A549 (cell line): Measurements from ENCODE around the gene SETD1B. TPM values are rescaled to one million over a fixed set of nuclear protein-coding genes. Genes with fewer than 3 reads are reported as not detected.

Source experiments
- ATAC-seq, 2 experiments: fragments of 200-7000 bp in 1 of 2; fragments of >200 bp in 1 of 2; cut with Nextera tagmentation in 1 of 2; cut with Tn5 transposase in 1 of 2; 3 replicates each; pipeline versions ENCODE4 v1.8.0 to v1.9.1; 2018 to 2020; ENCODE audit warnings: mild to moderate bottlenecking in 1 of 2, moderate library complexity in 1 of 2
- CTCF ChIA-PET: fragments of 300-600 bp; sonication (Branson Sonifier 250); formaldehyde crosslinking; extraction: SDS; loops from one replicate; lab custom pipeline; 2021; ENCODE audit warnings: antibody characterized with exemption, inconsistent platforms; lab: Yijun Ruan, JAX
- POLR2A ChIA-PET: fragments of 350-600 bp; formaldehyde crosslinking; extraction: SDS; loops from one replicate; lab custom pipeline; 2021; ENCODE audit warnings: antibody characterized with exemption, inconsistent platforms; lab: Yijun Ruan, JAX
- DNase-seq, 2 experiments: peaks; one replicate each; pipeline versions ENCODE4 v3.0.0 to v3.0.0-alpha.2; 2011 to 2016; ENCODE audit warnings: low read depth in 1 of 2, low spot score in 1 of 2
- FAIRE-seq: peaks from 2 replicates; lab custom pipeline; 2011; peaks lifted over from hg19 to GRCh38; lab: Jason Lieb, UNC
- H3K27ac ChIP-seq, 2 experiments: fragments of >200 bp; sonication (Bioruptor Twin); formaldehyde crosslinking; 3 replicates each; pipeline ENCODE4 v1.5.1; 2016 to 2017
- H3K4me1 ChIP-seq: fragments of >200 bp; sonication (Bioruptor Twin); formaldehyde crosslinking; 3 replicates; pipeline ENCODE4 v1.6.1; 2016
- H3K4me2 ChIP-seq: fragments of >200 bp; sonication (Bioruptor Twin); formaldehyde crosslinking; 3 replicates; pipeline ENCODE4 v1.6.1; 2016
- H3K4me3 ChIP-seq: fragments of >200 bp; sonication (Bioruptor Twin); formaldehyde crosslinking; 3 replicates; pipeline ENCODE4 v1.5.1; 2016
- H3K9me3 ChIP-seq: fragments of >200 bp; sonication (Bioruptor Twin); formaldehyde crosslinking; 3 replicates; pipeline ENCODE4 v1.6.1; 2016
- ATOH8 ChIP-seq: fragments of 250-450 bp; sonication (Bioruptor Pico); IDR thresholded peaks from 2 replicates; pipeline ENCODE4 v1.5.0; 2020; ENCODE audit warnings: low read depth, mild to moderate bottlenecking, moderate library complexity
- BHLHE40 ChIP-seq: IDR thresholded peaks from 2 replicates; pipeline ENCODE4 v1.6.1; 2012; ENCODE audit warnings: low read depth, low read length, inconsistent platforms
- CTCF ChIP-seq: fragments of >200 bp; sonication (Bioruptor Twin); formaldehyde crosslinking; IDR thresholded peaks from 3 replicates; pipeline ENCODE4 v1.5.1; 2016
- EHF ChIP-seq: fragments of 250-450 bp; sonication (Bioruptor Pico); IDR thresholded peaks from 2 replicates; pipeline ENCODE4 v1.5.0; 2020; ENCODE audit warnings: mild to moderate bottlenecking
- EHMT2 ChIP-seq: fragments of 200-600 bp; sonication (generic); IDR thresholded peaks from 2 replicates; pipeline ENCODE4 v1.6.1; 2016; ENCODE audit warnings: antibody characterized with exemption, low read depth, mild to moderate bottlenecking, moderate library complexity
- FOSL2 ChIP-seq, 2 experiments: fragments of 450-650 bp in 1 of 2; fragments of >200 bp in 1 of 2; sonication (Bioruptor Twin) in 1 of 2; formaldehyde crosslinking; IDR thresholded peaks; 2 replicates each; pipeline versions ENCODE4 v1.5.0 to v1.6.1; 2016 to 2020; ENCODE audit warnings: mild to moderate bottlenecking in 1 of 2, moderate library complexity in 1 of 2
- HDAC2 ChIP-seq: fragments of 200-600 bp; sonication (generic); IDR thresholded peaks from 2 replicates; pipeline ENCODE4 v1.6.1; 2016
- HEYL ChIP-seq: fragments of 250-450 bp; sonication (Bioruptor Pico); IDR thresholded peaks from 2 replicates; pipeline ENCODE4 v1.8.0; 2021; ENCODE audit warnings: mild to moderate bottlenecking, moderate library complexity
- HMGXB4 ChIP-seq: fragments of 250-450 bp; sonication (Bioruptor Pico); IDR thresholded peaks from 2 replicates; pipeline ENCODE4 v1.5.0; 2021; ENCODE audit warnings: mild to moderate bottlenecking, moderate library complexity, borderline replicate concordance
- HOXB13 ChIP-seq: fragments of 250-450 bp; sonication (Bioruptor Pico); IDR thresholded peaks from 2 replicates; pipeline ENCODE4 v1.5.0; 2020; ENCODE audit warnings: low read depth, mild to moderate bottlenecking, moderate library complexity
- MAZ ChIP-seq: fragments of 150-350 bp; IDR thresholded peaks from 2 replicates; pipeline ENCODE4 v1.6.1; 2014; ENCODE audit warnings: antibody characterized with exemption, low read depth, low read length, borderline replicate concordance
- MYC ChIP-seq: IDR thresholded peaks from 2 replicates; pipeline ENCODE4 v1.6.1; 2012; ENCODE audit warnings: mild to moderate bottlenecking, inconsistent platforms, low read length, improper control_type of control experiment, borderline replicate concordance
- NFE2L2 ChIP-seq: fragments of 150-350 bp; conservative IDR thresholded peaks from 2 replicates; pipeline ENCODE4 v1.6.1; 2014; ENCODE audit warnings: low read length
- NPAS2 ChIP-seq: fragments of 250-450 bp; sonication (Bioruptor Pico); IDR thresholded peaks from 2 replicates; pipeline ENCODE4 v1.8.0; 2022; ENCODE audit warnings: mild to moderate bottlenecking, moderate library complexity, borderline replicate concordance
- PHF8 ChIP-seq: fragments of 200-600 bp; sonication (generic); IDR thresholded peaks from 2 replicates; pipeline ENCODE4 v1.6.1; 2016; ENCODE audit warnings: low read depth, mild to moderate bottlenecking, antibody characterized with exemption, moderate library complexity, borderline replicate concordance
- RARB ChIP-seq: fragments of 250-450 bp; sonication (Bioruptor Pico); IDR thresholded peaks from 2 replicates; pipeline ENCODE4 v1.8.0; 2021; ENCODE audit warnings: mild to moderate bottlenecking, moderate library complexity
- RCOR1 ChIP-seq: fragments of 150-350 bp; IDR thresholded peaks from 2 replicates; pipeline ENCODE4 v1.6.1; 2014; ENCODE audit warnings: antibody characterized with exemption, low read length, low read depth
- SREBF2 ChIP-seq: fragments of 450-650 bp; IDR thresholded peaks from 2 replicates; pipeline ENCODE4 v1.6.1; 2014; ENCODE audit warnings: mild to moderate bottlenecking, moderate library complexity
- TP53 ChIP-seq: fragments of 250-450 bp; sonication (Bioruptor Pico); IDR thresholded peaks from 2 replicates; pipeline ENCODE4 v1.5.0; 2021; ENCODE audit warnings: mild to moderate bottlenecking, moderate library complexity
- ZNF302 ChIP-seq: fragments of 250-450 bp; sonication (Bioruptor Pico); IDR thresholded peaks from 2 replicates; pipeline ENCODE4 v1.9.0; 2021; ENCODE audit warnings: inconsistent platforms, mild to moderate bottlenecking, moderate library complexity
- ZSCAN20 ChIP-seq: fragments of 250-450 bp; sonication (Bioruptor Pico); IDR thresholded peaks from 2 replicates; pipeline ENCODE4 v1.8.0; 2022; ENCODE audit warnings: mild to moderate bottlenecking, moderate library complexity
- WGBS: methylation state at CpG from one replicate; pipeline ENCODE4 v1.1.6; 2017; ENCODE audit errors: missing lambda C conversion rate; 5-methylcytosine and 5-hydroxymethylcytosine counted together
- polyA plus RNA-seq, 4 experiments: library from polyadenylated mRNA; depleted of rRNA in 3 of 4; stranded (reverse); fragments of >200 nt; fragmentation: RNase III in 1 of 4; extraction: RNeasy Plus Mini Kit Qiagen cat#74134 plus additional on column Dnase treatment in 1 of 4; gene quantifications; 2 replicates in 3 of 4; 3 replicates in 1 of 4; pipeline ENCODE4 v1.2.3, GENCODE V29; 2011 to 2017
- TF ChIP-seq, protein P1 (sequence below): fragments of 450-650 bp; IDR thresholded peaks from 2 replicates; pipeline ENCODE4 v1.6.1; 2014; ENCODE audit warnings: antibody characterized with exemption
- TF ChIP-seq, protein P2 (sequence below): fragments of 200-600 bp; sonication (generic); IDR thresholded peaks from 2 replicates; pipeline ENCODE4 v1.6.1; 2016; ENCODE audit warnings: antibody characterized with exemption, mild to moderate bottlenecking, moderate library complexity

SETD1B gene
- polyA plus RNA-seq, 2 of the 4 experiments (the other 2 are of a cell fraction) = 1.1 to 8.6 TPM

DNA sequence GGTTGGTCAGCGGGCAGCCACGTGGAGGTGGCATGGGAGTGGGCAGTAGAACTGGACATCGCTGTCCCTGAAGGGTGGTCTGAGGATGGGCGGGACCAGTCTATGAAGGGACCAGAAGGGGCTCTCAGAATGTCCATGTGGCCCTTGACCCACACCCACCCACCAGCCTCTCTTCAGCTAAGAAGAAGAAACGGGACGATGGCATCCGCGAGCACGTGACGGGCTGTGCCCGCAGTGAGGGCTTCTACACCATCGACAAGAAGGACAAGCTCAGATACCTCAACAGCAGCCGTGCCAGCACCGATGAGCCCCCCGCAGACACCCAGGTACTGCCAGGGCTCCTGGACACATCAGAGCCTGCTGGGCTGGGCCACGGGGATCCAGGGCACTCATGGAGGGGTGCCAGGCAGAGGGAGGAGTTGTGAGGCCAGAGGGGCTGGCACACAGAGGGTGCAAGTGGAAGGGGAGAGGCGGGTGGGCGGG lies 21.3 kb downstream of the SETD1B start:
- TF ChIP-seq ZNF302 (CRISPR knock-in tag) = no peak
- no peak for TF ChIP-seq HMGXB4 (CRISPR knock-in tag)
- no peak for TF ChIP-seq SREBF2
- TF ChIP-seq, protein P1, sequence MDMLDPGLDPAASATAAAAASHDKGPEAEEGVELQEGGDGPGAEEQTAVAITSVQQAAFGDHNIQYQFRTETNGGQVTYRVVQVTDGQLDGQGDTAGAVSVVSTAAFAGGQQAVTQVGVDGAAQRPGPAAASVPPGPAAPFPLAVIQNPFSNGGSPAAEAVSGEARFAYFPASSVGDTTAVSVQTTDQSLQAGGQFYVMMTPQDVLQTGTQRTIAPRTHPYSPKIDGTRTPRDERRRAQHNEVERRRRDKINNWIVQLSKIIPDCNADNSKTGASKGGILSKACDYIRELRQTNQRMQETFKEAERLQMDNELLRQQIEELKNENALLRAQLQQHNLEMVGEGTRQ = no peak
- TF ChIP-seq BHLHE40 = no peak
- no peak for TF ChIP-seq EHF
- no peak for TF ChIP-seq HDAC2
- no peak for TF ChIP-seq HEYL (CRISPR knock-in tag)
- TF ChIP-seq ZSCAN20 = no peak
- no peak for TF ChIP-seq PHF8
- TF ChIP-seq MAZ = no peak
- TF ChIP-seq, protein P2, sequence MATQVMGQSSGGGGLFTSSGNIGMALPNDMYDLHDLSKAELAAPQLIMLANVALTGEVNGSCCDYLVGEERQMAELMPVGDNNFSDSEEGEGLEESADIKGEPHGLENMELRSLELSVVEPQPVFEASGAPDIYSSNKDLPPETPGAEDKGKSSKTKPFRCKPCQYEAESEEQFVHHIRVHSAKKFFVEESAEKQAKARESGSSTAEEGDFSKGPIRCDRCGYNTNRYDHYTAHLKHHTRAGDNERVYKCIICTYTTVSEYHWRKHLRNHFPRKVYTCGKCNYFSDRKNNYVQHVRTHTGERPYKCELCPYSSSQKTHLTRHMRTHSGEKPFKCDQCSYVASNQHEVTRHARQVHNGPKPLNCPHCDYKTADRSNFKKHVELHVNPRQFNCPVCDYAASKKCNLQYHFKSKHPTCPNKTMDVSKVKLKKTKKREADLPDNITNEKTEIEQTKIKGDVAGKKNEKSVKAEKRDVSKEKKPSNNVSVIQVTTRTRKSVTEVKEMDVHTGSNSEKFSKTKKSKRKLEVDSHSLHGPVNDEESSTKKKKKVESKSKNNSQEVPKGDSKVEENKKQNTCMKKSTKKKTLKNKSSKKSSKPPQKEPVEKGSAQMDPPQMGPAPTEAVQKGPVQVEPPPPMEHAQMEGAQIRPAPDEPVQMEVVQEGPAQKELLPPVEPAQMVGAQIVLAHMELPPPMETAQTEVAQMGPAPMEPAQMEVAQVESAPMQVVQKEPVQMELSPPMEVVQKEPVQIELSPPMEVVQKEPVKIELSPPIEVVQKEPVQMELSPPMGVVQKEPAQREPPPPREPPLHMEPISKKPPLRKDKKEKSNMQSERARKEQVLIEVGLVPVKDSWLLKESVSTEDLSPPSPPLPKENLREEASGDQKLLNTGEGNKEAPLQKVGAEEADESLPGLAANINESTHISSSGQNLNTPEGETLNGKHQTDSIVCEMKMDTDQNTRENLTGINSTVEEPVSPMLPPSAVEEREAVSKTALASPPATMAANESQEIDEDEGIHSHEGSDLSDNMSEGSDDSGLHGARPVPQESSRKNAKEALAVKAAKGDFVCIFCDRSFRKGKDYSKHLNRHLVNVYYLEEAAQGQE = no peak
- no peak for TF ChIP-seq FOSL2 (IDR thresholded peaks at IDR 0.05)
- no peak for TF ChIP-seq FOSL2 (CRISPR knock-in tag; IDR thresholded peaks at IDR 0.05)
- TF ChIP-seq EHMT2 = no peak
- no peak for TF ChIP-seq NPAS2 (CRISPR knock-in tag)
- TF ChIP-seq ATOH8 (CRISPR knock-in tag) = no peak
- Histone ChIP-seq H3K27ac (no peak overlapping the region), H3K9me3 (no peaks in the 10 kb centered on the region), H3K4me3 (no peak overlapping the region), H3K4me1 (no peaks in the 10 kb centered on the region), H3K4me2 (no peak overlapping the region)
- WGBS = 94% methylated on average over 17 of the region's 18 CpGs
- no peak for DNase-seq
- FAIRE-seq = no peak
- ATAC-seq = no peak
- ChIA-PET CTCF (interaction anchor here (1.0 to 72.2 kb wide), 4 partner anchors 13 to 100 kb away, joined by 3 to 2657 read pairs (median 4); partner anchors contain the start of genes RHOF and SETD1B), POLR2A (interaction anchor here (1.1 kb wide), 1 partner anchor 14 kb away, joined by 6 read pairs; no protein-coding TSS in a partner anchor)

DNA sequence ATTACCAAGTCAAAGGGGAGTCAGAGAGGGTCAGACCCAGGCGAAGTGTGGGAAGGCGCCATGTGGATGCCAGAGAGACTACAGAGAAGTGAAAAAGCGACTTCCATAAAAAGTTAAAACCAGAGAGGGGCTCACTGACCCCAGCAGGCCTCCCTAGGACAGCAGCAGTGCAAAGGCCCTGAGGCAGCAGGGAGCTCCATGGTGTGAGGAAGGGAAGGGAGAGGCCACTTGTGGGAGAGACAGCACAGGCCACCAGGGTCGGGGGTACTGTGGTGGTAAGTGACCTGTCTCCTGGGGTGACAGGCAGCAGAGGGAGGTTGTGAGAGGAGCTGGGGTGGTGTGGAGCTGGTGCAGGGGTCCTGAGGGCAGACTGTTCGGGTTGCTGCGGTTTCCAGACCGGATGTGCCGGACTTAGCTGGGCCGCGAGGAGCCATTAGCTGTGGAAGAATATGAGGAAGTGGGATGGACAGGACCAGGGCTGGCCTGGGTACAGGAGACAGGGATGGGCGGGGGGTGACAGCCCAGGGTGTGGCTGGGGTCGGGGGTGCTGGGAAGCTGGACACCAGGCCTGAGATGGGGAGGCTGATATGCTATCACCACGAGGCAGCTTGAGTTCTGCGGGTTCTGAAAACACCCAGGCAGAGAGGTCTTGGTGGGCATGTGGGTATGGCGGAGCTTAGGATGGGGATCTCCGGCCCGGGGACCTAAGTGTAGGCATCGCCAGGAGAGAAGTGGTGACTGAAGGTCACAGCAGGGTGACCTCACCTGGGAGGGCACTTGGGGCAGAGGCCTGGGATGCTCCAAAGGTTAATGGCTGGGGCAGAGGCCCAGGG lies 22.7 kb downstream of the SETD1B start:
- Histone ChIP-seq H3K4me3 (no peak overlapping the region), H3K27ac (no peak overlapping the region), H3K9me3 (no peaks in the 10 kb centered on the region), H3K4me2 (no peak overlapping the region), H3K4me1 (no peaks in the 10 kb centered on the region)
- no peak for DNase-seq
- ATAC-seq = peak in 1 of 2 experiments; percentile 3; a peak in 1 of 6 replicates
- no peak for FAIRE-seq
- 89% methylated on average over 17 of the region's 18 CpGs for WGBS
- POLR2A ChIA-PET = no interaction called here
- CTCF ChIA-PET = interaction anchor here (0.6 to 72.2 kb wide), 6 partner anchors 9 to 83 kb away, joined by 3 to 2657 read pairs (median 6); partner anchors contain the start of genes PSMD9, RHOF and SETD1B
- TF ChIP-seq PHF8 (no peak), TP53 (no peak), SREBF2 (no peak), MYC (no peak), RCOR1 (no peak), RARB (no peak), CTCF (no peak), NFE2L2 (no peak), BHLHE40 (no peak), ZSCAN20 (no peak), MAZ (no peak), HOXB13 (CRISPR knock-in tag) (no peak)
